MCF 10A (cell line): ENCODE measurements around the gene ZNF236. TPM values are rescaled to one million over a fixed set of nuclear protein-coding genes. Genes with fewer than 3 reads are reported as not detected.

ENCODE experiments used
- BruUV-seq: library from RNA; stranded (reverse); fragments of 400-500 nt; replicated peaks from 2 replicates; lab custom pipeline; 2021; lab: Mats Ljungman, UMichigan
- CTCF ChIA-PET: fragments of 300-600 bp; sonication (Branson Sonifier 250); formaldehyde crosslinking; extraction: SDS; loops from one replicate; lab custom pipeline; 2021; ENCODE audit warnings: antibody characterized with exemption, inconsistent platforms; lab: Yijun Ruan, JAX
- POLR2A ChIA-PET: fragments of 300-600, 350-650 bp; sonication (Branson Sonifier 250); formaldehyde crosslinking; extraction: SDS; loops from one replicate; lab custom pipeline; 2020; ENCODE audit warnings: antibody characterized with exemption, inconsistent platforms; lab: Yijun Ruan, JAX
- DNase-seq: peaks from one replicate; pipeline ENCODE4 v3.0.0-alpha.2; 2018; ENCODE audit not compliant: unreplicated experiment
- H3K27ac Mint-ChIP-seq: one replicate; pipeline ENCODE4 v1.8.0; 2022; ENCODE audit warnings: mild to moderate bottlenecking, low read depth, mixed read lengths; ENCODE audit not compliant: unreplicated experiment
- H3K27me3 Mint-ChIP-seq: one replicate; pipeline ENCODE4 v1.8.0; 2022; ENCODE audit warnings: mixed read lengths; ENCODE audit not compliant: insufficient read depth, unreplicated experiment
- H3K36me3 Mint-ChIP-seq: one replicate; pipeline ENCODE4 v1.8.0; 2022; ENCODE audit warnings: mild to moderate bottlenecking, moderate library complexity, mixed read lengths; ENCODE audit not compliant: insufficient read depth, unreplicated experiment
- H3K4me1 Mint-ChIP-seq: one replicate; pipeline ENCODE4 v1.8.0; 2022; ENCODE audit warnings: mixed read lengths; ENCODE audit not compliant: insufficient read depth, unreplicated experiment
- H3K4me3 Mint-ChIP-seq: one replicate; pipeline ENCODE4 v1.8.0; 2022; ENCODE audit warnings: mild to moderate bottlenecking, moderate library complexity, mixed read lengths; ENCODE audit not compliant: unreplicated experiment
- H3K9me3 Mint-ChIP-seq: one replicate; pipeline ENCODE4 v1.8.0; 2022; ENCODE audit warnings: mixed read lengths; ENCODE audit not compliant: unreplicated experiment
- CTCF ChIP-seq: fragments of 200-600 bp; IDR thresholded peaks from one replicate; pipeline ENCODE4 v1.8.0; 2022; ENCODE audit warnings: antibody characterized with exemption, mild to moderate bottlenecking; ENCODE audit not compliant: unreplicated experiment
- intact Hi-C: fragments of 100-400 bp; cut with micrococcal nuclease; formaldehyde crosslinking; loops from 2 replicates; pipeline ENCODE4 v1.14.1; 2022
- total RNA-seq: library from RNA; stranded (reverse); gene quantifications from 2 replicates; pipeline ENCODE4 v1.2.3, GENCODE V29; 2022

Gene ZNF236
- total RNA-seq, 1 experiment from 2014 or later: 15.3 TPM

GRCh38 chr18:76911440-76911839, 89.1 kb downstream of the ZNF236 start:
- no peaks in the 10 kb centered on the region for H3K4me1 Mint-ChIP-seq
- POLR2A ChIA-PET: interaction anchor here (0.9 to 1.2 kb wide), 2 partner anchors 14 to 19 kb away, joined by 3 to 5 read pairs; no protein-coding TSS in a partner anchor
- peaks cover 74% of the 10 kb centered on the region for H3K36me3 Mint-ChIP-seq
- no peak for TF ChIP-seq CTCF
- CTCF ChIA-PET: interaction anchor here (1.0 kb wide), 1 partner anchor 108 kb away, joined by 3 read pairs; no protein-coding TSS in a partner anchor
- no TSS peak for BruUV-seq
- no peak for DNase-seq
- intact Hi-C loops: no loop called here
- no peak overlapping the region for H3K4me3 Mint-ChIP-seq
- H3K27me3 Mint-ChIP-seq: no peaks in the 10 kb centered on the region
- H3K27ac Mint-ChIP-seq: no peak overlapping the region
- no peaks in the 10 kb centered on the region for H3K9me3 Mint-ChIP-seq

GRCh38 chr18:76913583-76913982, 91.2 kb downstream of the ZNF236 start:
- H3K4me3 Mint-ChIP-seq: no peak overlapping the region
- TF ChIP-seq CTCF: no peak
- no peak overlapping the region for H3K27ac Mint-ChIP-seq
- POLR2A ChIA-PET: no interaction called here
- CTCF ChIA-PET: no interaction called here
- no peak for DNase-seq
- intact Hi-C loops: no loop called here
- no peaks in the 10 kb centered on the region for H3K9me3 Mint-ChIP-seq
- H3K4me1 Mint-ChIP-seq: no peaks in the 10 kb centered on the region
- peaks cover 76% of the 10 kb centered on the region for H3K36me3 Mint-ChIP-seq
- no peaks in the 10 kb centered on the region for H3K27me3 Mint-ChIP-seq
- no TSS peak for BruUV-seq

- ChIA-PET POLR2A (no interaction called here), CTCF (no interaction called here)
- Mint-ChIP-seq H3K36me3 (peaks cover 71% of the 10 kb centered on the region), H3K9me3 (no peaks in the 10 kb centered on the region), H3K27ac (peak overlapping the region; percentile 16), H3K4me1 (no peaks in the 10 kb centered on the region), H3K4me3 (no peak overlapping the region), H3K27me3 (no peaks in the 10 kb centered on the region)
- no peak for TF ChIP-seq CTCF
- no TSS peak for BruUV-seq
- intact Hi-C loops: no loop called here
- DNase-seq: no peak
Measured at GRCh38 chr18:76914314-76914713, 92.0 kb downstream of the ZNF236 start.

- Mint-ChIP-seq H3K27me3 (no peaks in the 10 kb centered on the region), H3K27ac (peak overlapping the region; percentile 16), H3K9me3 (no peaks in the 10 kb centered on the region), H3K36me3 (peaks cover 72% of the 10 kb centered on the region), H3K4me3 (no peak overlapping the region), H3K4me1 (no peaks in the 10 kb centered on the region)
- intact Hi-C loops: no loop called here
- no peak for TF ChIP-seq CTCF
- CTCF ChIA-PET: no interaction called here
- BruUV-seq: no TSS peak
- POLR2A ChIA-PET: no interaction called here
- no peak for DNase-seq
Measured at GRCh38 chr18:76914796-76915195, 92.4 kb downstream of the ZNF236 start.
